Subcutaneous adipose tissue (tissue), 4 donors: ENCODE data around the gene ZNF787. TPM values are rescaled to one million over a fixed set of nuclear protein-coding genes. Genes with fewer than 3 reads are reported as not detected.

ENCODE experiments used
- CTCF ChIP-seq: fragments of 450-650 bp; IDR thresholded peaks from one replicate; pipeline ENCODE4 v1.5.1; 2016; ENCODE audit warnings: low read depth, mild to moderate bottlenecking, control low read depth, antibody characterized with exemption, moderate library complexity
- total RNA-seq, 4 donors: library from RNA; depleted of rRNA; stranded (reverse); fragments of >200 nt; gene quantifications; one replicate each; pipeline ENCODE4 v1.1.0, GENCODE V29; 2016

The ZNF787 gene
- total RNA-seq, 4 donors from 2014 or later = 3.6 to 11.7 (median 5.7) TPM

- no peak for TF ChIP-seq CTCF
Measured at GRCh38 chr19:56119582-56119978, 1.5 kb downstream of the ZNF787 start.

GRCh38 chr19:56118666-56119581 is 2.2 kb downstream of the ZNF787 start:
- TF ChIP-seq CTCF = no peak

GRCh38 chr19:56117889-56118288 is 3.2 kb downstream of the ZNF787 start:
- no peak for TF ChIP-seq CTCF

- no peak for TF ChIP-seq CTCF
Measured at GRCh38 chr19:56117376-56117884, 3.7 kb downstream of the ZNF787 start.

GRCh38 chr19:56116606-56117005 is 4.5 kb downstream of the ZNF787 start:
- no peak for TF ChIP-seq CTCF

- no peak for TF ChIP-seq CTCF
Measured at GRCh38 chr19:56115490-56115889, 5.6 kb downstream of the ZNF787 start.

GRCh38 chr19:56114778-56115110 is 6.4 kb downstream of the ZNF787 start:
- TF ChIP-seq CTCF = no peak
